Ascending aorta (tissue), 2 donors: ENCODE data around the gene TSPAN12. TPM values are rescaled to one million over a fixed set of nuclear protein-coding genes. Genes with fewer than 3 reads are reported as not detected.

Experiments
- DNase-seq, 2 donors: peaks; one replicate each; pipeline ENCODE4 v3.0.0-alpha.2; 2019; ENCODE audit warnings: low spot score in 2 of 2
- H3K27ac ChIP-seq, 2 donors: fragments of 200-600 bp; sonication (generic); one replicate each; pipeline ENCODE4 v1.5.1; 2016 to 2017; ENCODE audit warnings: mild to moderate bottlenecking in 1 of 2
- H3K27me3 ChIP-seq: fragments of 200-600 bp; sonication (generic); one replicate; pipeline ENCODE4 v1.5.1; 2017
- H3K36me3 ChIP-seq, 2 donors: fragments of 200-600 bp; sonication (generic); one replicate each; pipeline ENCODE4 v1.5.1; 2016
- H3K4me1 ChIP-seq, 2 donors: fragments of 200-600 bp; sonication (generic); one replicate each; pipeline ENCODE4 v1.5.1; 2016 to 2017; ENCODE audit warnings: mild to moderate bottlenecking in 1 of 2
- H3K4me3 ChIP-seq, 2 donors: fragments of 200-600 bp; sonication (generic); one replicate each; pipeline ENCODE4 v1.5.1; 2016 to 2017; ENCODE audit warnings: mild to moderate bottlenecking in 1 of 2
- H3K9me3 ChIP-seq, 2 donors: fragments of 200-600 bp; sonication (generic); one replicate each; pipeline ENCODE4 v1.5.1; 2016
- CTCF ChIP-seq, 3 experiments: fragments of 200-600 bp in 2 of 3; fragments of 450-650 bp in 1 of 3; sonication (generic) in 2 of 3; IDR thresholded peaks; one replicate each; pipeline ENCODE4 v1.5.1; 2016 to 2019; ENCODE audit warnings: antibody characterized with exemption in 3 of 3, mild to moderate bottlenecking in 1 of 3, moderate library complexity in 1 of 3
- intact Hi-C: fragments of 100-400 bp; cut with DNase I; formaldehyde crosslinking; loops from one replicate; pipeline ENCODE4 v1.15.1; 2023
- total RNA-seq: library from RNA; depleted of rRNA; stranded (reverse); fragments of >200 nt; gene quantifications from one replicate; pipeline ENCODE4 v1.1.0, GENCODE V29; 2016

Gene TSPAN12
- total RNA-seq, 1 donor from 2014 or later = 28.9 TPM

GRCh38 chr7:120841608-120842007, 16.3 kb downstream of the TSPAN12 start:
- Histone ChIP-seq H3K4me3 (no peak overlapping the region), H3K27ac (no peak overlapping the region), H3K36me3 (no peaks in the 10 kb centered on the region), H3K9me3 (no peaks in the 10 kb centered on the region), H3K4me1 (no peaks in the 10 kb centered on the region), H3K27me3 (no peaks in the 10 kb centered on the region)
- no peak for DNase-seq
- intact Hi-C loops = no loop called here
- TF ChIP-seq CTCF (IDR thresholded peaks at IDR 0.05) = no peak

GRCh38 chr7:120838281-120838682, 19.7 kb downstream of the TSPAN12 start:
- H3K4me3 ChIP-seq = no peak overlapping the region
- no peaks in the 10 kb centered on the region for H3K4me1 ChIP-seq
- TF ChIP-seq CTCF (IDR thresholded peaks at IDR 0.05) = no peak
- intact Hi-C loops = no loop called here
- no peaks in the 10 kb centered on the region for H3K36me3 ChIP-seq
- H3K27me3 ChIP-seq = no peaks in the 10 kb centered on the region
- DNase-seq = no peak
- no peak overlapping the region for H3K27ac ChIP-seq
- H3K9me3 ChIP-seq = no peaks in the 10 kb centered on the region

DNA sequence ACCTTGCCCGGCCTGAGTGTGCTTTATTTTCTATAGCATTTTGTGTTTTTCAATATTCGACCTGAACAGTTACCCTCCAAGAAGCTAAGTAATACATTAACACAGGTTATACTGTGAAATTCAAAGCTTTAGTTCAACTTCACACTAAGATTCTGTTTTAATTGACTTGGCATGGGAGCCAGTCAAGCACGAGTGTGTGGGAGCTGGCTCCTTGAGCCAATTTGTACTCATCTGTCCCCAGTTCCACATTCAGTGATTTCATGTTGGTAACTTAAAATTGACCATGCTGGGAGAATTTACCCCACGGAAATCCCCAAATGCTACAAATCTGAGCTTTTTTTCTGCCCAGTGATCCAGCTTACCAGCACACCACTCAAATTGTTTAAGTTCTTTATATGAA, 20.3 kb downstream of the TSPAN12 start:
- Histone ChIP-seq H3K27me3 (no peaks in the 10 kb centered on the region), H3K9me3 (no peaks in the 10 kb centered on the region), H3K36me3 (no peaks in the 10 kb centered on the region), H3K27ac (no peak overlapping the region), H3K4me3 (no peak overlapping the region), H3K4me1 (no peaks in the 10 kb centered on the region)
- no peak for DNase-seq
- intact Hi-C loops = no loop called here
- no peak for TF ChIP-seq CTCF (IDR thresholded peaks at IDR 0.05)

DNA sequence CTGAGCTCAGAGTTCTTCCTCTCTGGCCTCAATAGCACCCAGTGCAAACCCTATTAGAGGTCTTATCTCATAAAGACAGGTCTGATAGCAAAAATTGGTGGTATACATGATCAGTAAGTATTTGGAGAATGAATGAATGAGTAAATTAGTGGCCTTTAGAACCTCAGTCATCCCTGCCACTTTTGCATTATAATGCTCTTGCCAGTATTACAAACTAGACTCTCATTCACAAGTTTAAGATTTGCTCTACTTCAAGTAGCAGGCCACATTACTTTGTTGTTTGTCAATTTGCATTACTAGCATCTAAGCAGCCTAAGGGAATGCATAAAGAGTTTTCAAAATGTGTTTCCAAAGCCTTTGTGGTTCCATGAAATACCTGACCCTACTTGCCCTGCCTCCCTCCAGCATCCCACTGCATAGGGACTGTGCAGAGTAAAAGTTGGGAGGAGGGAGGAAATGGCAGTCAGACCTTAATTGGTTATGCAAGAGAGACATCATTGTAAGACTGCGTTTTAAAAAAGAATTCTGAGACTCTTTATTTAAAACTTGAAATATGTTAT, 21.3 kb downstream of the TSPAN12 start:
- intact Hi-C loops = no loop called here
- no peaks in the 10 kb centered on the region for H3K36me3 ChIP-seq
- TF ChIP-seq CTCF (IDR thresholded peaks at IDR 0.05) = no peak
- no peaks in the 10 kb centered on the region for H3K27me3 ChIP-seq
- no peaks in the 10 kb centered on the region for H3K4me1 ChIP-seq
- H3K4me3 ChIP-seq = no peak overlapping the region
- DNase-seq = no peak
- H3K27ac ChIP-seq = no peak overlapping the region
- no peaks in the 10 kb centered on the region for H3K9me3 ChIP-seq

DNA sequence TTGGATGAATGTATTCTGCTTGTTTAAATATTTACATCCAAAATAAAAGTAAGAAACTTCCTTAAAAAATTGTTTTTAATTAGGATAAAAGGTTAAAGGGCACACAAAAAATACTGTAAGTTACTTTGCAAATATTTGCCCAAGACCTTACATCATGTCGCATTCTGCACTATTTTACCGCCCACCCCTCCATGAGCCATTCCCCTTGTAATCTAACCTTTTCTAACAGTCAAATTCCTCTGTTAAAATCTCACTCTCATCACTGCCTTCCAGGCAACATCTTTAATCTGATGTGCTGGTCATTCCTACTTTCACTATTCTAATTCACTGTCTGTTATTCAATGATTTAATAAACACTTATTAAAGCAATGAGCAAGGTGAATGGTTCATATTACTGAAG, 23.2 kb downstream of the TSPAN12 start:
- H3K36me3 ChIP-seq = peaks cover 0 to 2% of the 10 kb centered on the region in 2 donors
- DNase-seq = no peak
- H3K4me3 ChIP-seq = no peak overlapping the region
- TF ChIP-seq CTCF (IDR thresholded peaks at IDR 0.05) = no peak
- no peaks in the 10 kb centered on the region for H3K27me3 ChIP-seq
- H3K27ac ChIP-seq = no peak overlapping the region
- no peaks in the 10 kb centered on the region for H3K9me3 ChIP-seq
- H3K4me1 ChIP-seq = no peaks in the 10 kb centered on the region
- intact Hi-C loops = no loop called here

DNA sequence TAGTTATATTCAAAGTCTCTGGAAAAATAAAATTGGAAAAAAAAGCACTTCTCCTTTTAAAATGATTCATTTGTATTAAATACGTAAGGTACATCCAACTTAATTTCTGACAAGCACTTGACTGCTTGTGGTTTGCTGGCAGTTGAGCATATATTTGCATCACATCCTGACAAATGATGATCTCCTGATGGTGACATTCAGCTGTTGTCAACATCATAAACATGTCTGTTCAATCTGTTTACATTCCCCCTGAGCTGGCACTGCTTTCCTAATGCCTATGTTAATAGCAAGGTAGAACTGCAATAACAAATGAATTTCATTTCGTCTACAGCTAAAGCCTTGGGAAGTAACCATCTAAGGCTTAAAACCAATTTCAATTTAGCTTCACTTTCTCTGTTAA, 24.4 kb downstream of the TSPAN12 start:
- Histone ChIP-seq H3K27me3 (no peaks in the 10 kb centered on the region), H3K9me3 (no peaks in the 10 kb centered on the region), H3K27ac (no peak overlapping the region), H3K4me1 (no peaks in the 10 kb centered on the region), H3K4me3 (no peak overlapping the region), H3K36me3 (peaks cover 0 to 2% of the 10 kb centered on the region in 2 donors)
- no peak for TF ChIP-seq CTCF (IDR thresholded peaks at IDR 0.05)
- DNase-seq = no peak
- intact Hi-C loops = no loop called here
